Heart left ventricle (tissue), 13 donors: ENCODE data around the gene LYPD8.

Experiments used
- POLR2A ChIP-seq, 2 donors: fragments of 450-650 bp; IDR thresholded peaks; one replicate each; pipeline ENCODE4 v1.6.1; 2017; ENCODE audit warnings: antibody characterized with exemption in 2 of 2, mild to moderate bottlenecking in 2 of 2, moderate library complexity in 2 of 2
- TF ChIP-seq, protein P1 (sequence below), 12 donors: fragments of 200-600 bp; sonication (generic) in 4 of 12; IDR thresholded peaks; one replicate each; pipeline versions ENCODE4 v1.5.0 to v1.8.0; 2018 to 2022; ENCODE audit warnings: antibody characterized with exemption in 12 of 12, mild to moderate bottlenecking in 5 of 12
- donor health status: ischemic (EF 13 %, LVEDD 7.1; RV severe dilation, severe dysfunction).
- donor health status: DM: no; HTN: yes; CAD: no.
- donor health status: DM: no; HTN: no; CAD: no.
- donor health status: ischemic (EF 25% LVEDD 6.9; RV normal size, moderate dysfunction).
- donor health status: ischemic (EF 25% LVEDD 5.7; RV mildly dilated, moderate dysfunction).
- donor health status: ischemic (EF 35%, LVEDD 5.7; RV mildly dilated, moderate dysfunction).
- donor health status: nonischemic (EF 11% LVEDD 7.7; RV severe dilation, severe dysfunction).
- donor health status: DM: yes; HTN: yes; CAD: no.
- donor health status: PGD.
- donor health status: ischemic (EF 29% LVEDD 5.4; RV normal size, mild dysfunction).
- donor health status: nonischemic (EF 23%, LVEDD 6.1; RV moderate dilation, normal function).

- TF ChIP-seq, protein P1, sequence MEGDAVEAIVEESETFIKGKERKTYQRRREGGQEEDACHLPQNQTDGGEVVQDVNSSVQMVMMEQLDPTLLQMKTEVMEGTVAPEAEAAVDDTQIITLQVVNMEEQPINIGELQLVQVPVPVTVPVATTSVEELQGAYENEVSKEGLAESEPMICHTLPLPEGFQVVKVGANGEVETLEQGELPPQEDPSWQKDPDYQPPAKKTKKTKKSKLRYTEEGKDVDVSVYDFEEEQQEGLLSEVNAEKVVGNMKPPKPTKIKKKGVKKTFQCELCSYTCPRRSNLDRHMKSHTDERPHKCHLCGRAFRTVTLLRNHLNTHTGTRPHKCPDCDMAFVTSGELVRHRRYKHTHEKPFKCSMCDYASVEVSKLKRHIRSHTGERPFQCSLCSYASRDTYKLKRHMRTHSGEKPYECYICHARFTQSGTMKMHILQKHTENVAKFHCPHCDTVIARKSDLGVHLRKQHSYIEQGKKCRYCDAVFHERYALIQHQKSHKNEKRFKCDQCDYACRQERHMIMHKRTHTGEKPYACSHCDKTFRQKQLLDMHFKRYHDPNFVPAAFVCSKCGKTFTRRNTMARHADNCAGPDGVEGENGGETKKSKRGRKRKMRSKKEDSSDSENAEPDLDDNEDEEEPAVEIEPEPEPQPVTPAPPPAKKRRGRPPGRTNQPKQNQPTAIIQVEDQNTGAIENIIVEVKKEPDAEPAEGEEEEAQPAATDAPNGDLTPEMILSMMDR (IDR thresholded peaks at IDR 0.05), result no peak
- TF ChIP-seq POLR2A (IDR thresholded peaks at IDR 0.05), result no peak
Observed at GRCh38 chr1:248798791-248799190, 43.2 kb upstream of the LYPD8 start.
